Ascending aorta (tissue), 2 donors: ENCODE measurements around the gene JOSD2. TPM values are rescaled to one million over a fixed set of nuclear protein-coding genes. Genes with fewer than 3 reads are reported as not detected.

ENCODE experiments used
- DNase-seq, 2 donors: peaks; one replicate each; pipeline ENCODE4 v3.0.0-alpha.2; 2019; ENCODE audit warnings: low spot score in 2 of 2
- H3K27ac ChIP-seq, 2 donors: fragments of 200-600 bp; sonication (generic); one replicate each; pipeline ENCODE4 v1.5.1; 2016 to 2017; ENCODE audit warnings: mild to moderate bottlenecking in 1 of 2
- H3K27me3 ChIP-seq: fragments of 200-600 bp; sonication (generic); one replicate; pipeline ENCODE4 v1.5.1; 2017
- H3K36me3 ChIP-seq, 2 donors: fragments of 200-600 bp; sonication (generic); one replicate each; pipeline ENCODE4 v1.5.1; 2016
- H3K4me1 ChIP-seq, 2 donors: fragments of 200-600 bp; sonication (generic); one replicate each; pipeline ENCODE4 v1.5.1; 2016 to 2017; ENCODE audit warnings: mild to moderate bottlenecking in 1 of 2
- H3K4me3 ChIP-seq, 2 donors: fragments of 200-600 bp; sonication (generic); one replicate each; pipeline ENCODE4 v1.5.1; 2016 to 2017; ENCODE audit warnings: mild to moderate bottlenecking in 1 of 2
- H3K9me3 ChIP-seq, 2 donors: fragments of 200-600 bp; sonication (generic); one replicate each; pipeline ENCODE4 v1.5.1; 2016
- intact Hi-C: fragments of 100-400 bp; cut with DNase I; formaldehyde crosslinking; loops from one replicate; pipeline ENCODE4 v1.15.1; 2023
- total RNA-seq: library from RNA; depleted of rRNA; stranded (reverse); fragments of >200 nt; gene quantifications from one replicate; pipeline ENCODE4 v1.1.0, GENCODE V29; 2016
- TF ChIP-seq, protein P1 (sequence below), 3 experiments: fragments of 200-600 bp in 2 of 3; fragments of 450-650 bp in 1 of 3; sonication (generic) in 2 of 3; IDR thresholded peaks; one replicate each; pipeline ENCODE4 v1.5.1; 2016 to 2019; ENCODE audit warnings: antibody characterized with exemption in 3 of 3, mild to moderate bottlenecking in 1 of 3, moderate library complexity in 1 of 3

JOSD2 gene
- total RNA-seq, 1 donor from 2014 or later = 169 TPM

DNA sequence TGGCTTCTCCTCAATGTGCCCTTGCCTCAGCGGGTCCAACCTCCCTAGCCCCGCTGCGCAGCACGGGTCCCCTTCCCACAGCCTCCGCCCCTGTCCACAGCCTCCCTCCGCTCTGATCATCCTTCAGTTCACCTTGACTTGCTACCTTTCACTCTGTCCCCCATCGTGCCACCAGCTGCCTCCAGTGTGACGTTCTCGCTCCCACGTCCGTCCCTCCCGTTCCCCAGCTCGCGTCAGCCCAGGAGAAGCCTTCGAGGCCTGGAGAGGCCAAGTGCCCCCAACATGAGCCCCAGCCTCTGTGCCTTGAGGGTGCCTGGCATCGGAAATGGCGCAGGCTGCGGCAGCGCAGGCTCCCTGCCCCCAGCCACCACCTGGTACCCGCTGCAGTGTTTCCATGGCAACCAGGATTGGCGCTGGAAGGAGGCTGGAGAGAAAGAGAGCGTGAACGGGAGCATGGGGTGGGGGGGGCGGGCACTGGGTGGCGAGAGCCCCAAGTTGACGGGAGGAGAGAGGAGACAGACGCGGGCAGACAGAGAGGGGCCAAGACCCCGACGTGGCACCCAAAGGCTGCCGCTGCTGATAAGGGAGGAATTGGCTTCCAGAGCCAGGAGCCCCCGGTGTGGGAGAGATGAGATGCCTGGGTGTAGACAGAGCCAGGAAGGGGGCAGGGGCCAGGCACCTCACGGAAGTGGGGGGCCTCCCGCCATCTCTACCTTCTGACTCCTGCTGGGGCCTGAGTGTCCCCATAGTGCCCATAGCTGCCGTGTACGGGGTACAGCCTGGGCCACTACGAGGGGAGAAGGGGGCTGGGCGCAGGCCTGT, 3.6 kb upstream of the JOSD2 start:
- Histone ChIP-seq H3K27ac (no peak overlapping the region), H3K36me3 (no peaks in the 10 kb centered on the region), H3K27me3 (no peaks in the 10 kb centered on the region), H3K9me3 (no peaks in the 10 kb centered on the region), H3K4me1 (peaks cover 6% of the 10 kb centered on the region in 2 donors), H3K4me3 (no peak overlapping the region)
- intact Hi-C loops = loop anchor here (5.0 to 10.0 kb wide), 5 partner anchors 82 to 850 kb away; partner anchors contain the start of genes CLDND2, ETFB, MYBPC2 and MYH14
- no peak for DNase-seq
- TF ChIP-seq, protein P1, sequence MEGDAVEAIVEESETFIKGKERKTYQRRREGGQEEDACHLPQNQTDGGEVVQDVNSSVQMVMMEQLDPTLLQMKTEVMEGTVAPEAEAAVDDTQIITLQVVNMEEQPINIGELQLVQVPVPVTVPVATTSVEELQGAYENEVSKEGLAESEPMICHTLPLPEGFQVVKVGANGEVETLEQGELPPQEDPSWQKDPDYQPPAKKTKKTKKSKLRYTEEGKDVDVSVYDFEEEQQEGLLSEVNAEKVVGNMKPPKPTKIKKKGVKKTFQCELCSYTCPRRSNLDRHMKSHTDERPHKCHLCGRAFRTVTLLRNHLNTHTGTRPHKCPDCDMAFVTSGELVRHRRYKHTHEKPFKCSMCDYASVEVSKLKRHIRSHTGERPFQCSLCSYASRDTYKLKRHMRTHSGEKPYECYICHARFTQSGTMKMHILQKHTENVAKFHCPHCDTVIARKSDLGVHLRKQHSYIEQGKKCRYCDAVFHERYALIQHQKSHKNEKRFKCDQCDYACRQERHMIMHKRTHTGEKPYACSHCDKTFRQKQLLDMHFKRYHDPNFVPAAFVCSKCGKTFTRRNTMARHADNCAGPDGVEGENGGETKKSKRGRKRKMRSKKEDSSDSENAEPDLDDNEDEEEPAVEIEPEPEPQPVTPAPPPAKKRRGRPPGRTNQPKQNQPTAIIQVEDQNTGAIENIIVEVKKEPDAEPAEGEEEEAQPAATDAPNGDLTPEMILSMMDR (IDR thresholded peaks at IDR 0.05) = no peak

DNA sequence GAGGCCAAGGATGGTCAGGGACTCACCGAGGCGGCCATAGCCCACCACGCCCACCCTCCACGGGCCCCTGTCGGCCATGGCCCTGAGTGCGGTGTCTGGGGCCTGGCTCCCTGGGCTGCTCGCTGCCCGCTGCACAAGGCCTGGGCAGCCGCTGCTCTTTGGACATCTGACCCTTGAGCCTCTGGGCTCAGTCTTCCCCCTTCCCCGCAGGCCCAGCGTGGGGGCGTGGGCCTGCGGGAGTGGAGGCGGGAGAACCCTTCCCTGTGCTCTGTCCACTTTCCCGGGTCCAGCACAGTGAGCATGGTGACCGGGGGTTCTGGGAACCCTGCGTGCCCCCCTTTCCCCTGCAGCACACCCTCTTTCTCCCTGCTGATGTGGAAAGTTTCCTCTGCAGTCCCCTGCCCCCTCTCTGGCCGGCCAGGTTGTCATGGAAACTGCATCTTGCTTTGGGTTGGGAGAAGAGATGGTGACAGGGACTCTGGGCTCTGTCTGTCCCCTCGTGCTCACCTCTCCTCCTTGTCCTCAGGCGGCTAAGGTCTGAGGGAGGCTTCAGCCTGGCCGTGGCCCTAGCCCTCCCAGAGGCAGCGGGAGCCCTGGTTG, 2.9 kb upstream of the JOSD2 start, which contains the start of gene ASPDH:
ASPDH (minus strand) TSS at position 168 of the 600 bp plus-strand sequence; CDS start at position 78, 90 bp downstream.
- no peak for DNase-seq
- TF ChIP-seq, protein P1 (IDR thresholded peaks at IDR 0.05) = no peak
- intact Hi-C loops = loop anchor here (5.0 to 10.0 kb wide), 5 partner anchors 82 to 851 kb away; partner anchors contain the start of genes CLDND2, ETFB, MYBPC2 and MYH14
- Histone ChIP-seq H3K9me3 (no peaks in the 10 kb centered on the region), H3K27ac (no peak within 1 kb of the TSS), H3K27me3 (no peaks in the 10 kb centered on the region), H3K4me3 (no peak within 1 kb of the TSS), H3K4me1 (peaks cover 6% of the 10 kb centered on the region in 2 donors), H3K36me3 (no peaks in the 10 kb centered on the region)

DNA sequence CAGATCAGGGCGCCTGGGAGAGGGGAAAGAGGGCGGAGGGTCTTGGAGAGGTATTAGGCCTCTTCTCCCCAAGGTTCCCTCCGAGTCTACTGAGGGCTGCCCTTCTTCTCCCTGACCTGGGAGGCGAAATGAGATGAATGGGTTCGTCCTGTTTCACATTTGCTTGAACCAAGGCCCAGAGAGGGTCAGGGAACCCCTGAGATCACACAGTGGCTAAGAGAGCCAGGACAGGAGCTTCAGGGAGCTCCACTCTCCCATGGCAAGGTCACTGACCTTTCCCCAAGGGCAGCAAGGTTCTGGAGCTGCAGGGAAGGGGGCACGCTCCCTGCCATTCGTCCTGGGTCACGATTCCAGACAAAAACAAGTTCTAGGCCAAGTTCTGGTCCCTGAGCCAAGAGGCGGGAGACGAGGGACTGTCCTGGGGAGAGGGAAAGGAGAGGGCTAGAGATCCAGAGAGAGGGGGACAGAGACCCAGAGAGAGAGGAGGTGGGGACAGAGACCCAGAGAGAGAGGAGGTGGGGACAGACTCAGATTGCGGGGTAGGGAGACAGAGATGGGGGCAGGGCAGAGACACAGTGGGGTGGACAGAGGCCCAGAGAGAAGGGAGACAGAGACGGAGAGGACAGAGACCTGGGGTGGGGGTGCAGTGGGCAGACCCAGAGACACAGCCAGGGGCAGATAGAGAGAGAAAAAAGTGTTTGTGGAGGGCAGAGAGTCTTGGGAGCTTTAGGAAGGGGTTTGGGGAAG, 2.2 kb upstream of the JOSD2 start:
- DNase-seq = no peak
- TF ChIP-seq, protein P1 (IDR thresholded peaks at IDR 0.05) = no peak
- Histone ChIP-seq H3K27ac (no peak overlapping the region), H3K27me3 (no peaks in the 10 kb centered on the region), H3K36me3 (no peaks in the 10 kb centered on the region), H3K4me1 (peaks cover 6% of the 10 kb centered on the region in 2 donors), H3K4me3 (no peak overlapping the region), H3K9me3 (no peaks in the 10 kb centered on the region)
- intact Hi-C loops = loop anchor here (5.0 to 10.0 kb wide), 5 partner anchors 81 to 852 kb away; partner anchors contain the start of genes CLDND2, ETFB, MYBPC2 and MYH14

DNA sequence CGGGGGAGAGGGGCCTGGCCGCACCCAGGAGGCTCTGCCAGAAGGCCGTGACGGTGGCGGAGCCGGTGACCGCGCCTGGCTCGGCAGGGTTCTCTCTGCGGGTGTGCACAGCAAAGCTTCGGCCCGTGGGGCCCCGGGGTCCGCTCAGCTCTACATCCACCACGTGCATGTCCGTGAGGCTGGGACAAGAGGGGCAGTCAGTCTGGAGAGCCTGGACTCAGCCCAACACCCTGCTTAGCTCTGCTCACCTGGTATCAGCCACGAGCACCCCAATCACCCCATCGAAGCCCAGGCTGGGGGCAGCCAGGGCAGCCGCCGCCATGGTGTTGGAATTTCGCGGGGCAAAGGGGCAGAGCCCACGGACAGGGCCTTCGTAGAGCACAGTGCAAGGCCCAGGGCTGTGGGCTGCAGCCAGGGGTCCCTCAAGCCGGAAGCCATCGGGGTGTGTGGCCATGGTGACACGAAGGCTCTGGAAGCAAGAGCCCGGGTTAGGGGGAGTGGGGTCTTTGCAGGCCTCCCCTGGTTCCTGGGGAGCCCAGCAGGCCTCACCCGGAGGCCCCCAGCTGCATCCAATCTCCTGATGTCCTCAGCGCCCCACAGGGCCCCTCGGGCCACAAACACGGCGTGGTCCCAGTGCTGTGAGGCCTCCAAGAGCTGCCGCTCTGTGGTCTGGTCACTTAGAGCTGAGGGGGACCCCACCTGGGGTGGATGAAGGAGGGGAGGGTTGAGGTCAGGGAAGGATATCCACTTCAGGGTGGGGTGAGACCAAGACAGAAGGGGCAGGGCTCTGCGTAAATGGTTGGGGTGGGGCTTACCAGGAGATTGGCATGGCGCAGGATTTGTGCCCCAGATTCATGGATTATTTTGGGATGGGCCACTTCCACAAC, 1.4 kb upstream of the JOSD2 start:
- H3K27ac ChIP-seq = peak overlapping the region in 1 of 2 donors; percentile 65
- peak overlapping the region in 1 of 2 donors; percentile 92 for H3K4me3 ChIP-seq
- no peaks in the 10 kb centered on the region for H3K27me3 ChIP-seq
- H3K36me3 ChIP-seq = no peaks in the 10 kb centered on the region
- no peaks in the 10 kb centered on the region for H3K9me3 ChIP-seq
- H3K4me1 ChIP-seq = peaks cover 6% of the 10 kb centered on the region in 2 donors
- no peak for DNase-seq
- TF ChIP-seq, protein P1 (IDR thresholded peaks at IDR 0.05) = no peak
- intact Hi-C loops = loop anchor here (5.0 to 10.0 kb wide), 5 partner anchors 80 to 852 kb away; partner anchors contain the start of genes CLDND2, ETFB, MYBPC2 and MYH14
